Activated T-helper 1 cell treated with anti-CD3 and anti-CD28 coated beads, Interleukin-12 subunit alpha, Interleukin-12 subunit beta, Interleukin-2, Interleukin-4 antibody, amounts not matched to agents 30 ng/mL and 10 ng/mL and 1 ng/mL, durations not matched to agents 14 hours and 24 hours and 36 hours (primary cell): Measurements from ENCODE around the gene EFCAB8. TPM values are rescaled to one million over a fixed set of nuclear protein-coding genes. Genes with fewer than 3 reads are reported as not detected.

Experiments
- DNase-seq: peaks from one replicate; pipeline ENCODE4 v3.0.0; 2021; ENCODE audit warnings: low spot score
- H3K27ac Mint-ChIP-seq: one replicate; pipeline ENCODE4 v1.8.0; 2021; ENCODE audit warnings: mild to moderate bottlenecking, mixed read lengths
- H3K27me3 Mint-ChIP-seq: one replicate; pipeline ENCODE4 v1.8.0; 2022; ENCODE audit warnings: mild to moderate bottlenecking, moderate library complexity, mixed read lengths; ENCODE audit not compliant: insufficient read depth
- H3K36me3 Mint-ChIP-seq: one replicate; pipeline ENCODE4 v1.8.0; 2021; ENCODE audit warnings: low read depth, mixed read lengths
- H3K4me1 Mint-ChIP-seq: one replicate; pipeline ENCODE4 v1.8.0; 2021; ENCODE audit warnings: low read depth, mixed read lengths
- H3K4me3 Mint-ChIP-seq: one replicate; pipeline ENCODE4 v1.8.0; 2021; ENCODE audit warnings: mild to moderate bottlenecking, moderate library complexity, mixed read lengths
- H3K9me3 Mint-ChIP-seq: one replicate; pipeline ENCODE4 v1.8.0; 2021; ENCODE audit warnings: mixed read lengths
- intact Hi-C: fragments of 100-400 bp; cut with micrococcal nuclease; formaldehyde crosslinking; loops from one replicate; pipeline ENCODE4 v1.15.1; 2024
- total RNA-seq: library from RNA; stranded (reverse); gene quantifications from 2 replicates; pipeline ENCODE4 v1.2.3, GENCODE V29; 2022

EFCAB8 gene
- total RNA-seq, 1 donor from 2014 or later = 0.39 TPM

DNA sequence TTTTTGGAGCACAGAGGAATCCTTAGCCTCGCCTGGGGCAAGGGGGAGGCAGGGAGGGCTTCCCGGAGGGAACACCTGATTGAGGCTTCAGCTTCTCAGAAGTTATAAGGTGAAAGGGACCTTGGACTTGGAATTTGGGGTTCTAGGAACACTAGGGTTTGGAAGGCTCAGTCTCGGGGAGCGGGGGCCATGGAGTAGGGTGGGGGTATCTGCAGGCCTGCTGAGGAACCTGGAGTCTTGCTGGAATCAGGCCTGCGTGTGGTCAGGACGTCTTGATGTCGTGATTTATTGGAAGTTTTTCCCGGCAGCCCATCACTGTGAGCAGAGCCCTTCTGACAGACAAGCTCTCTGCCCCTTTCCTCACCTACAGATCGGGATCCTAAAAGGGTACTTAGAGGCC, 50.7 kb downstream of the EFCAB8 start:
- Mint-ChIP-seq H3K4me1 (no peaks in the 10 kb centered on the region), H3K4me3 (no peak overlapping the region), H3K36me3 (no peaks in the 10 kb centered on the region), H3K27me3 (no peaks in the 10 kb centered on the region), H3K9me3 (peaks cover 3% of the 10 kb centered on the region), H3K27ac (no peak overlapping the region)
- DNase-seq = no peak
- intact Hi-C loops = no loop called here

DNA sequence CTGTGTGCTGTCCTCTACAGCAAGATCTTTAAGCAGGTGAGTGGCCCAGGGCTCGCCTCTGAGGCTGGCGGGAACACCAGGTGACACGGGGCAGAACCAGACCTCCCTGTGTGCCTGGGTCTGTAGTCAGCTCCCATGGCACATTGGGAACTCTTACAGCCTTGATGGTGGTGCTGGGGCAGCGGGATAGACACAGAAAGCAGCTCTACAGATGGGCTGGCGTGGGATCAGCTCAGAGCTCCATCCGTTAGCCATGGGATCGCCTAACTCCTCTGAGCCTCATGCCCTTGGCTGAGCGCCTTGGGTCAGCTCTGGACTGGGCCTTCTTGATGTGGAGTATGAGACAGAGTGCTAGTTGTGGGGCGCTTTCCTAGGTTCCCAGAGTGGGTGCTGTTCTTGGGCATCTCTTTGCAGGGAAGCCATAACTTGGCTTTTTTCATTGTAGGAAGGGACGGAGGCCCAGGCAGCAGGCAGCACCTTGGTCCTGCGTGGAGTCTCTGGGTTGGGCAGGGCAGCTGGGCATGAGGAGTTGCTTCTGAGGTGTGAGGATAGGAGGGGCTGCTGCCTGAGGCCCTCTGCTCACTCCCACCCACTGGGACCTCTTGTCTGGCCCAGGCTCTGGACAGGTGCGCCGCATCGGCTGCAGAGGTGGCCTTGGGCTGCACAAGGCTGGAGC, 51.3 kb downstream of the EFCAB8 start:
- H3K9me3 Mint-ChIP-seq = peaks cover 4% of the 10 kb centered on the region
- no peak overlapping the region for H3K4me3 Mint-ChIP-seq
- intact Hi-C loops = no loop called here
- no peaks in the 10 kb centered on the region for H3K27me3 Mint-ChIP-seq
- H3K27ac Mint-ChIP-seq = no peak overlapping the region
- no peak for DNase-seq
- no peaks in the 10 kb centered on the region for H3K36me3 Mint-ChIP-seq
- H3K4me1 Mint-ChIP-seq = no peaks in the 10 kb centered on the region

DNA sequence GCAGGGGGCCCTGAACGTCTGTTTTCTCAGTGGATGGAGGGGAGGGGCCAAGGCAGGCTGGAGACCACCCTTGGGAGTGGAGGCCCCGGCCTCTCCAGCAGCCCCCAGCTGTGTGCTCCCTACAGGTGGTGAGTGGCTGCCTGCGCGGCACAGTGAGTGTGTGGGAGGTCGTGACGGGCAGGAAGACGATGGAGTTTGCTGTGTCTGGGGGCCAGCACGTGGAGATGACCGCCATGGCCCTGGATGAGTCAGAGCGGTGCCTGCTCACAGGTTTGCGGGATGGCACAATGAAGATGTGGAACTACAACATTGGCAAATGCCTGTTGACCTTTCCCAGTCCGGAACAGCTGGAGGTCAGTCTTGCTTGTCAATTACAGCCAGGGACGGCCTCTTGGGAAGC, 52.6 kb downstream of the EFCAB8 start:
- peaks cover 14% of the 10 kb centered on the region for H3K9me3 Mint-ChIP-seq
- no peak overlapping the region for H3K4me3 Mint-ChIP-seq
- H3K4me1 Mint-ChIP-seq = no peaks in the 10 kb centered on the region
- no peaks in the 10 kb centered on the region for H3K27me3 Mint-ChIP-seq
- no peak for DNase-seq
- H3K27ac Mint-ChIP-seq = no peak overlapping the region
- no peaks in the 10 kb centered on the region for H3K36me3 Mint-ChIP-seq
- intact Hi-C loops = no loop called here

DNA sequence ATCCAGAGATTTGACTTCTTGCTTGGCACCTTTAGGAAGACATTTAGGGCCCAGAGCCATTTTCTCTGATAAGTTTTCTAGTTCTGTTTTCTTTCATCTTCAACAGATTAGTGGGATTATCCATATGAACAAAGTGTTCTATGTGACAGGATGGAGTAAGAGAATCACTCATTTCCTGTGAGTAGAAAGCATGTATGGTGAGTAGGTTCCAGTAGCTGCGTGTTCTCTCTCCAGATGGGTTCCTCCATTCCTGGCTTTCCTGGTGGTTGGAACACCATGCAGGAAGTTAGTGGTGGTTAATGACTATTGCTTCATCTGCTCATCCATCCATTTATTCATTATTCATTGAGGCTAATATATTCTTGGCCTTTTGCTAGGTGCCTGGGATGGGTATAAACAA, 54.0 kb downstream of the EFCAB8 start:
- no peak for DNase-seq
- no peaks in the 10 kb centered on the region for H3K36me3 Mint-ChIP-seq
- H3K9me3 Mint-ChIP-seq = peaks cover 14% of the 10 kb centered on the region
- no peaks in the 10 kb centered on the region for H3K27me3 Mint-ChIP-seq
- H3K4me1 Mint-ChIP-seq = no peaks in the 10 kb centered on the region
- no peak overlapping the region for H3K4me3 Mint-ChIP-seq
- H3K27ac Mint-ChIP-seq = no peak overlapping the region
- intact Hi-C loops = no loop called here

- Mint-ChIP-seq H3K27ac (no peak overlapping the region), H3K36me3 (no peaks in the 10 kb centered on the region)
- no peak for DNase-seq
Measured at GRCh38 chr20:32914031-32914430, 55.3 kb downstream of the EFCAB8 start.

DNA sequence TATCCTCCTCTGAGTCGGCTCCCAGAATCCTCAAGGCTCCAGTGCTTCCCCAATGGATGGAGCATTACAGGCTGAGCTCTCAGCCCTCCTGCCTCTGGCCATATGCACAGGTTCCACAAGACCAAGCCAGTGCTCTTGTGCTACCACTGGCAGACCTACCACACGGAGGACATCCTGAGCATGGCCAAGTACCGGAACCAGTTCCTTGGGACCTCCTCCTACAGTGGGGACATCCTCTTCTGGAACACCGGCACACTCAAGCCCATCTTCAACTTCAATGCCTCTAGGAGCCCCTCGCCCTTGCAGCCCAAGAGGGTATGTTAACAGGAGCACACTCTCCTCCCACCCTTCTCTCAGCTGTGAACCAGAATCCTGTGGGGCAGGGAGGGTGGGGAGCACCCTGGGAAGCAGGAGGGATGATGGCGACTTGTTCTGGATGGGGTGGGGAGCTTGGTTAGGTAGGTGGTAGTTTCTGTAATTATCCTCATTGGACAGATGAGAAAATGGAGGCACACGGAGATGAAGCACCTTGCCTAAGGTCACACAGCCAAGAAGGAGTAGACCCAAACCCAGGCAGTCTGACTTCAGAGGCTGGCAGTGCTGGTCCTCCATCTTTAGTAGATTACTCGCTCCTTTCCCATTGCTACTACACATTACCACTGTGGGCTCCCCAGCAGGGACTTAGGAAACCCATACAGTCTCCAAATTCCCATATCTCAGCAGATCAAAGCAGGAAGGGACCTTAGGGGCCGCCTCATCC, 58.6 kb downstream of the EFCAB8 start:
- Mint-ChIP-seq H3K27ac (no peak overlapping the region), H3K27me3 (no peaks in the 10 kb centered on the region), H3K9me3 (peaks cover 14% of the 10 kb centered on the region), H3K36me3 (no peaks in the 10 kb centered on the region), H3K4me3 (no peak overlapping the region), H3K4me1 (no peaks in the 10 kb centered on the region)
- DNase-seq = no peak
- intact Hi-C loops = no loop called here

More at GRCh38 chr20:32914031-32914430, 55.3 kb downstream of the EFCAB8 start:
- Mint-ChIP-seq H3K4me1 (no peaks in the 10 kb centered on the region), H3K9me3 (peaks cover 14% of the 10 kb centered on the region), H3K27me3 (no peaks in the 10 kb centered on the region), H3K4me3 (no peak overlapping the region)
- intact Hi-C loops = no loop called here

DNA sequence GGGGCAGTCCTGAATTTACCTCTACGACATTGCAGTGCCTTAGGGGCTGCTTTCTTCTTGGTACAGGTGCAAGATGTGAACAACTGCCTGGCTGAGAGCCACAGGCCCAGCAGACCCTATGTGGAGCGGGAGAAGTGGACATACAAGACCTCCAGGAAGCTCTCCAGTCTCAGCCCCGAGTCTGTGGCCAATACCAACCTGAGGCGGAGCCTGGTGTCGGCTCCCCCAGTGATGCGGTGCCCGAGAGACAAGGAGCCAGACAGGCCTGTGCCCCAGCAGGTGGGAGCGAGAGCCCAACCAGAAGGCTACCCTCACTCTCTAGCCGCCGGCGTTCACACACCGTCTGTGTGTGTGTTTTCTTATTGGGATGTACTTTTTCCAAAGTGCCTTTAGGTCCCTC, 59.6 kb downstream of the EFCAB8 start:
- Mint-ChIP-seq H3K27me3 (peaks cover 1% of the 10 kb centered on the region), H3K27ac (no peak overlapping the region), H3K36me3 (no peaks in the 10 kb centered on the region), H3K4me1 (no peaks in the 10 kb centered on the region), H3K4me3 (no peak overlapping the region), H3K9me3 (peaks cover 14% of the 10 kb centered on the region)
- no peak for DNase-seq
- intact Hi-C loops = no loop called here

- Mint-ChIP-seq H3K27ac (no peak overlapping the region), H3K4me1 (no peaks in the 10 kb centered on the region), H3K9me3 (peaks cover 11% of the 10 kb centered on the region), H3K27me3 (peaks cover 1% of the 10 kb centered on the region), H3K36me3 (no peaks in the 10 kb centered on the region), H3K4me3 (no peak overlapping the region)
- intact Hi-C loops = no loop called here
- DNase-seq = no peak
Measured at GRCh38 chr20:32918751-32919150, 60.0 kb downstream of the EFCAB8 start.

DNA sequence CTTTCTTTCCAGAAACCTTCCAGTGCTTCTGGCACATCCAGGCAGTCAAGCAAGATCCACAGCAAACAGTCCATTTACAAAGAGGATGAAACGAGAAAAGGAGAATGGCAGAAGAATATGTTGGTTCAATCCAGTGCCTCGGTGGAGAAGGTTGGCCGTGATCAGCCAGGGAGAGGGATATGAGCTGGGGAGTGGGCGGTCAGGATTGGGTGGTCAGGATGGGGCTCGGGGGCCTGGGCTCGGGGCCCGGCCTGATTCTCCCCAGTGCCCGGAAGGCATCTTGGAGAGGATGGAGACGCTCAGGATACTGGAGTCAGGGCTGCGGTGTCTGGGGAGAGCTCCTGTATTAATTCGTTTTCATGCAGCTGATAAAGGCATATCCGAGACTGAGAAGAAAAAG, 61.3 kb downstream of the EFCAB8 start:
- no peak overlapping the region for H3K4me3 Mint-ChIP-seq
- peaks cover 9% of the 10 kb centered on the region for H3K9me3 Mint-ChIP-seq
- peaks cover 1% of the 10 kb centered on the region for H3K27me3 Mint-ChIP-seq
- intact Hi-C loops = no loop called here
- no peaks in the 10 kb centered on the region for H3K36me3 Mint-ChIP-seq
- H3K4me1 Mint-ChIP-seq = no peaks in the 10 kb centered on the region
- H3K27ac Mint-ChIP-seq = no peak overlapping the region
- no peak for DNase-seq

GRCh38 chr20:32920530-32921298, 62.0 kb downstream of the EFCAB8 start:
- H3K27me3 Mint-ChIP-seq = peaks cover 1% of the 10 kb centered on the region
- DNase-seq = no peak
- H3K4me3 Mint-ChIP-seq = no peak overlapping the region
- intact Hi-C loops = no loop called here
- H3K27ac Mint-ChIP-seq = no peak overlapping the region
- peaks cover 5% of the 10 kb centered on the region for H3K9me3 Mint-ChIP-seq
- H3K4me1 Mint-ChIP-seq = no peaks in the 10 kb centered on the region
- no peaks in the 10 kb centered on the region for H3K36me3 Mint-ChIP-seq

DNA sequence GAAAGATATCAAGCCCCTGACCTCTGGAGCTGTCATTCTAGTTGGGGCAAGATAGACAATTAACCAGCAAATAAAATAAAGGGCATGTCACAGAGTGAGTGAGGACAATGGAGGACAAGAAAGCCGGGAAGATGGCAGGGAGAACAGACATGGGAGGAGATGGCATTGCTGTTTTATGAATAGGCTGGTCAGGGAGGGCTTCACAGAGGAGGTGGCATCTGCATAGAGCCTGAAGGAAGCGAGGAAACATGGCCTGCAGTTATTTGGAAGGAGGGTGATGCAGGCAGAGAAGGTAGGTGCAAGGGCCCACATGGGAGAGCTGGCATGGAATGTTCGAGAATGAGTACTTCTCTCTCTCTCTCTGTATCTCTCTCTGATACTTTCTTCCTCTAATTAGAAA, 63.7 kb downstream of the EFCAB8 start:
- no peak overlapping the region for H3K27ac Mint-ChIP-seq
- no peaks in the 10 kb centered on the region for H3K9me3 Mint-ChIP-seq

DNA sequence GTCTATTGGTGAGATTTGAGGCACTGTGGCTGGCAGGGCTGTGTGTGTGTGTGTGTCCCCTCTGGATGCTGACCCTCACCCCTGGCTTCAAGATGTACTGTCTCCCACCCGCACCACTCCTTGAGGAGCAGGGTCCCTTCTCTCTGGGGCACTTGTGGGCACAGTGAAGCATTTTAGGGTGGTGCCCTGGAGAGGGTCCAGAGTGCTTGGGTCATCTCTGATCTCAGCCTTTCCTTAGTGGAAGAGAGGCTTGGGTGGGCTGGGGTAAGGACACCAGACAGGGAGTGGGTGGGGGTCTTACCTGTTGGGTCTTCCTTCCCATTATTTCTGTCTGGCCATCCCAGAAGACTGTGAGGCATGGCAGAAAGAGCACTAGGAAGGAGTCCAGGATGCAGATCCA, 66.1 kb downstream of the EFCAB8 start:
- H3K36me3 Mint-ChIP-seq = no peaks in the 10 kb centered on the region
- H3K4me1 Mint-ChIP-seq = no peaks in the 10 kb centered on the region
- intact Hi-C loops = no loop called here
- no peak overlapping the region for H3K27ac Mint-ChIP-seq
- DNase-seq = no peak
- H3K4me3 Mint-ChIP-seq = no peak overlapping the region
- no peaks in the 10 kb centered on the region for H3K9me3 Mint-ChIP-seq
- H3K27me3 Mint-ChIP-seq = peaks cover 5% of the 10 kb centered on the region

More for the DNA sequence above, 63.7 kb downstream of the EFCAB8 start:
- intact Hi-C loops = no loop called here
- H3K4me3 Mint-ChIP-seq = no peak overlapping the region
- DNase-seq = no peak
- peaks cover 1% of the 10 kb centered on the region for H3K27me3 Mint-ChIP-seq
- H3K4me1 Mint-ChIP-seq = no peaks in the 10 kb centered on the region
- H3K36me3 Mint-ChIP-seq = no peaks in the 10 kb centered on the region
